ENCODE measurements around the gene SART3. TPM values are rescaled to one million over a fixed set of nuclear protein-coding genes. Genes with fewer than 3 reads are reported as not detected.

The SART3 gene
- total RNA-seq, result 30.0 and 46.5 TPM in 2 replicates

GRCh38 chr12:108560752-108561719, at the start of gene SART3:
Gene SART3 (minus strand): TSS chr12:108561173. CDS start chr12:108561154, 19 bp downstream.

GRCh38 chr12:108597559-108598471, 36.8 kb upstream of the SART3 start, which contains the start of gene TMEM119:
Gene TMEM119 (minus strand): TSS chr12:108598084. CDS start chr12:108592383, 5,701 bp downstream.

GRCh38 chr12:108562348-108563135, 1.6 kb upstream of the SART3 start, which contains the start of gene ISCU:
Gene ISCU (plus strand): TSS chr12:108562596. CDS start chr12:108562623, 27 bp downstream.

GRCh38 chr12:108514973-108515814, 45.8 kb downstream of the SART3 start, which contains the start of gene FICD:
Gene FICD (plus strand): TSS chr12:108515277. CDS start chr12:108516973, 1,696 bp downstream.

Other genes starting within 250 kb of the SART3 start
- gene CMKLR1, start 221.9 kb downstream of the SART3 start, total RNA-seq, result 0.50 and 1.7 TPM in 2 replicates
- gene FICD, start 45.9 kb downstream of the SART3 start, total RNA-seq, result 4.4 and 6.3 TPM in 2 replicates
- gene ISCU, start 1.4 kb upstream of the SART3 start, total RNA-seq, result 146 and 188 TPM in 2 replicates
- gene TMEM119, start 36.9 kb upstream of the SART3 start, total RNA-seq, result 21.3 and 27.7 TPM in 2 replicates
- 0.62 and 0.64 TPM in 2 replicates for gene SELPLG, start 72.7 kb upstream of the SART3 start, total RNA-seq
- gene CORO1C, start 170.3 kb upstream of the SART3 start, total RNA-seq, result 71.7 and 87.1 TPM in 2 replicates

Measured in cardiac ventricle fibroblast (primary cell).